DMS 273 treated with DMSO at 0.1 percent for 48 hours (cell line): ENCODE results near the gene TMEM127.
A peak's percentile ranks its signal among the peaks of the same experiment; 100 is the strongest.
"Not testable (repeated sequence)": the region's sequence is repeated elsewhere in the genome, so short reads cannot be mapped to it uniquely, and the experiment has no call there.

Experiments
- DNase-seq: peaks from one replicate; lab custom pipeline; 2025; lab: John Stamatoyannopoulos, UW

TMEM127 gene

DNA sequence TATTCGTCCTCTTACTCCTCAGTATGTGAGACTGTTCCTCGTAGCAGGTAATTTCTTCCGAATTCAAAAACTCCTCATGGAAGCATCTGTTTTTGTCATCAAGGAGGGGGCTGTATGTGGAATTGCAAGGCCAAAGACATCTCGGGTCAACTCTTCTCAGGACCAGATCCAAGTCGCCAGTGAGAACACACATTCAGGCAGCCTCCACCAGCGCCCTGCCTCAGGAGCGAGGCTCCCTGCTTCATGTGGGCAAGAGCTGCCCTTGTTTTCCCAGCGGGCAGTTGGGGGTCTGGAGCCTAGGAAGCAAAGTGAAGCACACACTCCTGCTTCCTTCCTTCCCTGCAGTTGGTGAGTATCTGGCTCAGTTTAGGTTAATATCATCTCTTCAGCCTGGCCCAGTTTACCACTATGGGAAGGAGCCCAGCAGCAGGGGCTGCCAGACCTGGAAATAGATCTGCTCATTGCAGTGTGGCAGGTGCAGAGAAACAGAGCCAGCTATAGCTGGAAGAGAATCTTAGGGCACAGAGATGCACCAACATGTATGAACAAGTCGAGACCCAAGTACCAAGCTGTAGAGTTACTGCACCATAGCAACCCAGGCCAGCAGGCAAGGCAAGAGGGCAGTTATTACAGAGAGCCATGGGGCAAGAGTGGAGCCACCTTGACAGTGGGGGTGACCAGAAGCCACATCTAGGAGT is 25.3 kb downstream of the TMEM127 start:
- DNase-seq, result no peak

GRCh38 chr2:96239745-96240264 is 26.0 kb downstream of the TMEM127 start:
- no peak for DNase-seq

DNA sequence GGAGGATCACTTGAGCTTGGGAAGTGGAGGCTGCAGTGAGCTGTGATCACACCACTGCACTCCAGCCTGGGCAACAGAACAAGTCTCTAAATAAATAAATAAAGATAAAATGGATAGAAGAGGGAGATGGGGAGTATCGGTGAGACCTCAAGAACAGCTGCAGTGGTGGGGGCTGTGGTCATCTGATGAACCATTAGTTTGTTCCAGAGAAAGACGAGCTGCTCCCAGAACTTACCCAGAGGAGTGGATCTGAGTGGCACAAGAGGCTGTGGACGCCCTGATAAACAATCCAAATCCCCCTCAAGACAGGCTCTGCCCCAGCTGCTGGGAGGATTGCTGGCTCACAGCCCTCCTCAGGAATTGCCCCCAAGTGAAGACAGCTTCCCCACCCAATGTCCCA is 26.7 kb downstream of the TMEM127 start:
- DNase-seq, result no peak

GRCh38 chr2:96238266-96238665 is 27.5 kb downstream of the TMEM127 start:
- no peak for DNase-seq

GRCh38 chr2:96236882-96237281 is 28.9 kb downstream of the TMEM127 start:
- DNase-seq, result no peak

GRCh38 chr2:96233880-96234316 is 31.9 kb downstream of the TMEM127 start:
- no peak for DNase-seq

DNA sequence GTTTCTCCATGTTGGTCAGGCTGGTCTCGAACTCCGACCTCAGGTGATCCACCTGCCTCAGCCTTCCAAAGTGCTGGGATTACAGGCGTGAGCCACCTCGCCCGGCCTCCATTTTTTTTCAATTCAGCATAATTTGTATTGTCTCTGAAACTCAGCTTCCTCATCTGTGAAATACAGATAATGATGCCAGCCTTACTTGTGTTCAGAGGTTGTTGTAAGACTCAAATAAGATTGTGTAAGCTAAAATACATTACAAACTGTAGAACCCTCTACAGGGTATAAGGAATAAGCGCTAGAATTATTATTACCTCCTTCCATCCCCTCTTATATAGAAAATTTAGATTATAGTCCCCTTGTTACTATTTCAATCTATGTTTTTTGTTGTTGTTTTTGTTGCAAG is 32.4 kb downstream of the TMEM127 start:
- no peak for DNase-seq

DNA sequence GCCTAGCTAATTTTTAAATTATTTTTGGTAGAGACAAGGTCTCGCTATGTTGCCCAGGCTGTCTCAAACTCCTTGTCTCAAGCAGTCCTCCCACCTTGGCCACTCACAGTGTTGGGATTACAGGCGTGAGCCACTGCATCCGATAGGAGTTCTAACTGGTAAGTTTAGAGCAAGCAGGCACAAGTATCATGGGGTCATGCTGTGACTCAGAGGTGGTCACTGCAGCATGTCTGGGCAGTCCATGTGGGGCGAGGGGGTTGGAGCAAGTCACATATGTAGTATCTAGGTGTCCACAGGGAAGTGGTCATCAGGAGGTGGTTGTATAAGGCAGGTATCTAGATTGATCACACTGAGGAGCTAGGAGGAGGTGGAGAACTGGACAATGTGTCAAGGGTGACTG is 34.5 kb downstream of the TMEM127 start:
- no peak for DNase-seq

- no peak for DNase-seq
Measured at GRCh38 chr2:96225016-96225533, 40.7 kb downstream of the TMEM127 start.

GRCh38 chr2:96221106-96221505 is 44.7 kb downstream of the TMEM127 start:
- not testable (repeated sequence) for DNase-seq

GRCh38 chr2:96219959-96220358 is 45.8 kb downstream of the TMEM127 start:
- DNase-seq, result not testable (repeated sequence)

GRCh38 chr2:96218508-96219131 is 47.2 kb downstream of the TMEM127 start:
- no peak for DNase-seq

GRCh38 chr2:96214554-96214953 is 51.2 kb downstream of the TMEM127 start:
- DNase-seq, result no peak

- DNase-seq, result no peak
Measured at GRCh38 chr2:96213379-96213778, 52.4 kb downstream of the TMEM127 start.

GRCh38 chr2:96212339-96212738 is 53.5 kb downstream of the TMEM127 start:
- DNase-seq, result no peak

- DNase-seq, result no peak
Measured at GRCh38 chr2:96209729-96210085, 56.1 kb downstream of the TMEM127 start.

DNA sequence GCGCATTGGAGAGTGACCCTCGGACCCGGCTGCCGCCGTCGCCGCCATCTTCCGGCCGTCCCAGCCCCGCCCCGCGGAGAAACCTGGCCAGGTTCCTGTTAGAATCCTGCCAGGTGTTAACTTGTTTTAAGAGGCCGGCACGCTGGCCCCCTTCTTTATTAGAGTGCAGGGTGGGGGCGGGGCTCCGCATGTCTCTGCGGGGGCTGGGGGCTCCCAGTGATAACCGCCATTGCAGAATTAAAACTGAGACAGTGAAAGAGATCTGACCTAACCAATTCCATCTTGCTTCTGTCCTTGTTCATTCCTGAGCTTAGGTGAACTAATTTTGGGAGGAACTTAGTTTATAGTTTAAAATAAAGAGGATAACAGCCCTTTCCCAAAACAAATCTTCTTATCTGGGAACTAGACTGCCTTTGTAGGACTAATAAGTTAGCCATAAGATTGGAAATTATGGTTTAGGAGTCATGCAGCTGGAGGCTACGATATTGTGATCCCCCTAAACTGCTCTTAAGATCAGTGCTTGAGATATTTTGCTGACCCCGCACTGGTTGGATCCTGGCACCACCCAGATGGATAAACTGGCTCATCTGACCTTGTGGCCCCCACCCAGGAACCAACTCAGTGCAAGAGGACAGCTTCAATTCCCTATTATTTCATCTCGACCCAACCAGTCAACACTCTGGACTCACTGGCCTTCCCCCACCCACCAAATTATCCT is 56.6 kb downstream of the TMEM127 start:
- DNase-seq, result no peak

GRCh38 chr2:96208143-96209010 is 57.4 kb downstream of the TMEM127 start, which contains the start of gene STARD7:
Gene STARD7 (minus strand): TSS chr2:96208827. CDS start chr2:96208434, 393 bp downstream.
- peak; percentile 93 for DNase-seq

DNA sequence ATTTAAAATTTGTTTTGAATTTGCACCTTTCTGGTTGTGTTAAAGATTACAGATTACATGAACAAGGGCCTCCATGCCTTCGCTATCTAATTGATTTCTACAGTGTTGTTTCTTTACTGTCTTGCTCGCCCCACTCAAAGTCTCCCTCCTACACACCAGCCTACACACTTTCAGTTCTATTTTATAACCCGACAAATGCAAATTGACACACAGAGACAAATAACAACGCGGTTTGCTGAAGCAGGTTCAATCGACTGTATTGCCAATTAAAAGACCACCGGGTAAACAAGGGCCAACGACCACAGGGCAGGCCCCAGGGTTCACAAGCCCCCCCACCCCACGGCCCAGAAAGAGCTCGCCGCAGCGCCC is 58.0 kb downstream of the TMEM127 start:
- no peak for DNase-seq

- no peak for DNase-seq
Measured at GRCh38 chr2:96207073-96207773, 58.6 kb downstream of the TMEM127 start.

DNA sequence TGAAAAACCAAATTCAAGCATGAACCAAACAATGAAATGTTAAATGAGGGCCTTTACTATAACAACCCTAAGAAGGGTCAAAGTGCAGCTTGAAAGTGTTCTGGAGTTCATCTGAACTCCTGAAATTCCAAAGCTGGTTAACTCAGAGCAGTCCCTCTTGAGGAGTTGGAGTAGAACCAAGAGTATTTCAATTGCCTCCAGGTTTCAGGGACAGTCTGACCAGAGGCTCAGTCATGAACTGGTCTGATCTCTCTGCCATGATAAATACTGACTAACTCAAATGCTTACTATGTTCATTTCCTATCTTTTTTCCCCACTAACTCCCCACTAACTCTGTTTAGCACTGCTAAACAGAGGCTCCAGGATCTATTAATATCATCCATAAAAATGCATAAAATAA is 59.9 kb downstream of the TMEM127 start:
- DNase-seq, result no peak
